Right hindlimb (tissue), 1 donor: Measurements from ENCODE around the gene TMEM255B.
"Not testable (repeated sequence)": the region's sequence is repeated elsewhere in the genome, so short reads cannot be mapped to it uniquely, and the experiment has no call there.

Source experiments
- DNase-seq: peaks from one replicate; pipeline ENCODE4 v3.0.0-alpha.2; 2018

TMEM255B gene

GRCh38 chr13:113770441-113770840, 11.4 kb downstream of the TMEM255B start:
- no peak for DNase-seq

- DNase-seq: no peak
Observed at GRCh38 chr13:113770937-113771336, 11.9 kb downstream of the TMEM255B start.

DNA sequence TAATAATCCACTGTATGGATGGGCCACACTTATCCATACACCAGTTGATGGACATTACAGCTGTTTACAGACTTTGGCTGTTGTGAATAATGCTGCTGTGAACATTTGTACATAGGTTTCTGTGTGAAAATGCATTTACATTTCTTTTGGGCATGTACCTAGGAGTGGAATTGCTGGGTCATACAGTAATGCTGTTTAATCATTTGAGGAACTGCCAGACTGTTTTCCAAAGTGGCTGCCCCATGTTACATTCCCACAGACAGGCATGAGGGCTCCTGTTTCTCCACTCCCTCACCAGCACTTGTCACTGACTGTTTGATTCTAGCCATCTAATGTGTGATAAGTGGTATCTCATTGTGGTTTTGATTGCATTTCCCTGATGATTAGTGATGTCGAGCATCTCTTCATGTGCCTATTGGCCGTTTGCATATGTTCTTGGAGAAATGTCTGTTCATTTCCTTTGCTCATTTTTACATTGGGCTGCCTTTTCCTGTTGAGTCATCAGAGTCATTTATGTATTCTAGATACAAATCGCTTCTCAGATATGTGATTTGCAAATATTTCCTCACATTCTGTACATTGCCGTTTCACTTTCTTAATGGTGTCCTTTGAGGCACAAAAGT, 12.8 kb downstream of the TMEM255B start:
- no peak for DNase-seq

- DNase-seq: no peak
Observed at GRCh38 chr13:113774177-113775107, 15.4 kb downstream of the TMEM255B start.

GRCh38 chr13:113775451-113776145, 16.6 kb downstream of the TMEM255B start:
- no peak for DNase-seq

GRCh38 chr13:113776231-113777125, 17.5 kb downstream of the TMEM255B start:
- no peak for DNase-seq

DNA sequence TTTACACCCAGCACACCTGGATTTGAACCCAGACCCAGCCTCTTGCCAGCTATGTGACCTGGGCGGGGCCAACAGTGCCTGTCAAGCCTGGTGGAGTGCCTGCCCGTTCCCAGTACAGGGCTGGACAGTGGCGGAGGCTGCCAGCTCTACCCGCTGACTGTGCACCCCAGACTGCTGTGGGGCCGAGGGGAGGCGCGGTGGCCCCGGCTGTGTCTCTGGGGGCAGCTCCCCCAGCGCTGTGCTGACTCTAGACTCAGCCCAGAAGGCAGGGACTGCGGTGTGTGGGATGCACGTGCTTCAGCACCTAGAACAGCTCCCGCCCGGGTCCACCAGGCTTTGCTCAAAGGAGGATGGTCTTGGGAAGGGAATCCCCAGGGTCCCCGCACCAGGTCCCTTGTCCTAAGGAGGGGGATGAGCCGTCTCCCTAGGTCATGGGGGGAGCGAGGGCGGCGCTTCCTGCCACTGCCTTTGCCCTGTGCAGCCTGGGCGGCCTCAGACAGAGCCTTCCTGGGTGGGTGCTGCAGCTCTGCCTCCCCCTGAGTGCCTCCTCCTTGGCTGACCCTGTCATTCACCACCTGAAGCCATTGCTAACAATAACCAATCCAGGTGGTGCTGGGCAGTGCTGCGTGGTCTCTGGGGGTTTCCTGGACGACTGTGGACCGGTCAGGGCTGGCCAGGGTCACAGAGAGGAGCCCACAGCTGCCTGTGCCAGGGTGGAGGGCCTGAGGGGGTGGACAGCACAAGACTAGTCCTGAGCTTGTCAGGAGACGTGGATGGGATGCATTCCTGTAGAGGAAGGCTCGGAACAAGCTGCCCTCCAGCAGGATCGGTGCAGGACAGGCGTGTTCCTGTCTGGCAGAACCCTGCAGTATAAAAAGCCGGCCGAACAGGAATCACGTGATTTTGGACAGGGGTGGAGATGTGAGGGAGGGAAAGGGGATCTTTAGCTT, 18.6 kb downstream of the TMEM255B start:
- DNase-seq: no peak

GRCh38 chr13:113781571-113781970, 22.5 kb downstream of the TMEM255B start:
- no peak for DNase-seq

GRCh38 chr13:113782472-113782871, 23.4 kb downstream of the TMEM255B start:
- DNase-seq: no peak

DNA sequence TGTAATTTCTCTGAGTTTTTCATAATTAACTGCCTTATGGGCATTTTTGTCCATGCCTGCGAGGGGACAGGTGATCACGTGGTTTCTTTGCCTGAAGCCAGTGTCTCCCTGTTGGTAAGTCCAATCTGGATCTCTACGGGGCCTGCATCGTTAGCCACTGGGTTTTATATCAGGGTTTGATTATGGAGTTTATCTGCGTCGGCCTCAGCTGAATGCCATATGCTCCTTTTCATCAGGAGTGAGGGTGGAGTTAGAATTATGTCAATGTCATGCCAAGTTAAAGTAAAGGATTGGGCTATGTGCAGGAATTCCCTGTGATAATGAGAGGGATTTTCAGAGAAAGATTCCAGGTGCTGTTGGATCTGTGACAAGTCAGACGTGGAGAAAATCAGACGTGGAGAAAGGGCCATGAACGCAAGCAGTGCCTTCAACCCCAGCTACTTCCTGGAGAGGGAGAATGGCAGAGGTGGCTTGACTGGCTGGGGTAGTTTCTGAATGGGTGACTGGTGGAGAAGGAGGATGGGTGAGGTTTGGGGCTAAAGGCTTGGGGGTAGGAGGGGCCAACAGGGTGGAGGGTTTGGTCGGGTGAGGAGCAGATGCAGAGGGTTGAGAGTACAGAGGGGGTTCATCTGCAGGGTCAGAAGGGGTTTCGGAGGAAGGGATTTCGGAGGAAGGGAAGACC, 24.3 kb downstream of the TMEM255B start:
- no peak for DNase-seq

DNA sequence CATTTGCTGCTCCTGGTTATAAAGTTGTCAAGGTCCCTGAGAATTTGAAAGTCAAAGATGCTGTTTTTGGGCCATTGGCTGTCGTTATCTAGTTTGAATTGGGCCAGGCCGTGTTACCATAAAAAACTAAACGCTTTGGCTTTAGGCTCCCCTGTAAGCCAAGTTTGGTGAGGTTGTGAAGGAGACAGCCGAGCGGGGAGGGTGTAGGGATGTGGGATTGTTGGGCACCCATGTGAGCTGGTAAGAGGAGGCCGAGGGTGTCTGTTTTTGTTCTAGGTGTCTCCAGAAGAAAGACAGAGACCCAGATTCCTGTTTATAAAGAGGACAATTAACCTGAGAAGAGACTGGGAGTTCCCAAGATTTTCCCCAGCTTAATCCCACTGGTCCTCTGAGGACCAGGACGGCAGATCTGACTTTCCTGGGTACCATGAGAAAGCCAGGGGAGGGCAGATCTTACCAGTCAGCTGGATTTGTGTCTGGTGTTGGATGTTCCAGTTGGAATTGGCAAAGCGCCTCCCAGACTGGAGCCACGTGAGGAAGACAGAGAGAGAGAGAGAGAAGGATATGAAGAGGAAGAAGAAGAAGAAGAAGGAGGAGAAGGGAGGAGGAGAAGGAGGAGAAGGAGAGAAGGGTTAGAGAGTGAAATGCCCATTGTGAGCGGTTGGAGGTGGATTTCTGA, 25.1 kb downstream of the TMEM255B start:
- no peak for DNase-seq

- no peak for DNase-seq
Observed at GRCh38 chr13:113784645-113785024, 25.6 kb downstream of the TMEM255B start.

GRCh38 chr13:113785051-113786010, 26.3 kb downstream of the TMEM255B start:
- no peak for DNase-seq

DNA sequence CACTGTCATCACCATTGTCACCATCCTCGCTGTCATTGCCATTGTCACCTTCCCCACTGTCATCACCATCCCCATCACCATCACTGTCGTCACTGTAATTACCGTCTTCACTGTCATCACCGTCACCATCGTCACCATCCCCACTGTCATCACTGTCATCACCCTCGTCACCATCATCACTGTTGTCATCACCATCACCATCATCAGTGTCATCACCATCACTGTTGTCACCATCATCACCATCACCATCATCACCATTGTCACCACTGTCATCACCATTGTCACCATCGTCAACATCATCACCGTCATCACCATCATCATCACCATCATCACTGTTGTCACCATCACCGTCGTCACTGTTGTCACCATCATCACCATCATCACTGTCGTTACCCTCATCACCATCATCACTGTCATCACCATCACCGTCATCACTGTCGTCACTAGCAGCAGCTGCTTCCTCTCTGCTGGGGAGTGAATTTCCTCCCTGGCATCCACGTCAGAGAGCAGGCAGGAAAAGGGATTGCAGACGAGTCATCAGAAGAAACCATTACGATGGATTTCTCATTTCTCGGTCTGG, 27.3 kb downstream of the TMEM255B start:
- no peak for DNase-seq

DNA sequence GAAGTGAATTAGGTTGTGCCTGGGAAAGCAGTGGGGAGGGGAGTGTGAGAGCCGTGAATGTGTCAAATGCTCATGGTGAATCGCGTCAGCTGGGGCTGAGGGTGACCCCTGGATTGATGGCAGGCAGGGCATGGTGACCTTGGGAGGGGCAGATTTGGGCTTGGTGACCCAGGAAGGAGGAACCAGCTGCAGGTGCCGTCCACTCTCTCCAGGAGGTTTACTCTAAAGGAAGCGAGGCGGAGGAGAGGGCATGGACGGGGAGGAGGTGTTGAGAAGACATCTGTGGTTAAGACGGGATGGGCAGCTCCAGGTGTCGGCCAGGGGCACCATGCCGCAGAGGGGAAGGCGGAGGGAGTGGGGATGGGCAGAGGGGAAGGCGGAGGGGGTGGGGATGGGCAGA, 28.7 kb downstream of the TMEM255B start:
- DNase-seq: no peak

GRCh38 chr13:113788413-113789135, 29.5 kb downstream of the TMEM255B start:
- no peak for DNase-seq

DNA sequence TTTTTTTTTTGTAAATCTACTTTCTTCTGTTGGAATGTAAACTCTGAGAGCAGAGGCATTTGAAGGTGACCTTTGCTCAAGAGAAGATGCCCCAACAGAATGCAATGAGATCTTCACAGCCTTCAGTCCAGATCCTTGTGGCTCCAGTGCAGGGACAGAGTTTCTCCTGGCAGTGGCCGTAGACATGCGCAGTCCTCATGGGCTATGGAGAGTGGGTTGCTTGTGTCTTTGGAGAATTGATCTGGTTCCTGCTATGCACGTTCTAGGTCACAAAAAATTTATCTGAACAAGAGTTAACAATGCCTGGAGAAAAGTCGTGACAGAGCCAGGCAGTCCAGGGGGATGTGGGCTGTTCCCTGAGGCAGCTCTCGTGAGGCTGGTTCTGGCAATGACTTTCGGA, 30.1 kb downstream of the TMEM255B start:
- DNase-seq: no peak

- DNase-seq: not testable (repeated sequence)
Observed at GRCh38 chr13:113789931-113790330, 30.9 kb downstream of the TMEM255B start.
